D341Med (cell line): ENCODE measurements around the gene AFAP1.

Experiments
- DNase-seq: peaks from one replicate; pipeline ENCODE4 v3.0.0; 2012; ENCODE audit warnings: low spot score

The AFAP1 gene

GRCh38 chr4:7819446-7819845, 120.2 kb downstream of the AFAP1 start:
- no peak for DNase-seq

GRCh38 chr4:7818399-7818911, 121.2 kb downstream of the AFAP1 start:
- peak; percentile 80 for DNase-seq

GRCh38 chr4:7817877-7818398, 121.7 kb downstream of the AFAP1 start:
- DNase-seq: peak; percentile 51

GRCh38 chr4:7816771-7817170, 122.9 kb downstream of the AFAP1 start:
- DNase-seq: no peak

GRCh38 chr4:7815981-7816380, 123.7 kb downstream of the AFAP1 start:
- no peak for DNase-seq

GRCh38 chr4:7815562-7815961, 124.1 kb downstream of the AFAP1 start:
- DNase-seq: no peak

- no peak for DNase-seq
These were observed 125.2 kb downstream of the AFAP1 start for GRCh38 chr4:7814451-7814850.

GRCh38 chr4:7813674-7814073, 126.0 kb downstream of the AFAP1 start:
- DNase-seq: no peak

GRCh38 chr4:7812921-7813320, 126.7 kb downstream of the AFAP1 start:
- no peak for DNase-seq

- DNase-seq: no peak
These were observed 127.3 kb downstream of the AFAP1 start for GRCh38 chr4:7812231-7812857.

GRCh38 chr4:7811536-7812191, 128.0 kb downstream of the AFAP1 start:
- no peak for DNase-seq

GRCh38 chr4:7810783-7811535, 128.7 kb downstream of the AFAP1 start:
- DNase-seq: no peak

GRCh38 chr4:7808752-7809151, 130.9 kb downstream of the AFAP1 start:
- no peak for DNase-seq

- no peak for DNase-seq
These were observed 131.5 kb downstream of the AFAP1 start for GRCh38 chr4:7808181-7808580.

- DNase-seq: no peak
These were observed 132.2 kb downstream of the AFAP1 start for GRCh38 chr4:7807351-7807921.

- no peak for DNase-seq
These were observed 133.1 kb downstream of the AFAP1 start for GRCh38 chr4:7806338-7807090.

- no peak for DNase-seq
These were observed 133.9 kb downstream of the AFAP1 start for GRCh38 chr4:7805533-7806337.

GRCh38 chr4:7804756-7805385, 134.8 kb downstream of the AFAP1 start:
- no peak for DNase-seq

- DNase-seq: peak; percentile 89
These were observed 135.5 kb downstream of the AFAP1 start for GRCh38 chr4:7803992-7804755.

GRCh38 chr4:7803371-7803770, 136.3 kb downstream of the AFAP1 start:
- no peak for DNase-seq
